ENCODE results near the gene ADAMTS14.

ADAMTS14 gene

GRCh38 chr10:70694418-70695141, 22.3 kb downstream of the ADAMTS14 start:
- H3K9me2 ChIP-seq (replicated peaks; ENCODE audit: insufficient read depth, low read length), result no peaks in the 10 kb centered on the region
- no peaks in the 10 kb centered on the region for H3K36me3 ChIP-seq (replicated peaks; ENCODE audit: insufficient read depth, low read length)

GRCh38 chr10:70695241-70696030, 23.1 kb downstream of the ADAMTS14 start:
- TF ChIP-seq CTCF (IDR thresholded peaks at IDR 0.05; ENCODE audit: low read length), result no peak
- no peak for TF ChIP-seq EZH2 (optimal IDR thresholded peaks at IDR 0.05; ENCODE audit: low read depth, low read length)
- TF ChIP-seq EZH2phosphoT487 (IDR thresholded peaks at IDR 0.05; ENCODE audit: low read length), result no peak
- H2AFZ ChIP-seq (ENCODE audit: low read length), result no peak overlapping the region
- DNase-seq, result no peak
- no peak overlapping the region for H3K9ac ChIP-seq (ENCODE audit: low read length)
- H3K4me1 ChIP-seq (ENCODE audit: low read length), result no peaks in the 10 kb centered on the region
- H3K27me3 ChIP-seq (replicated peaks; ENCODE audit: insufficient read depth, low read length), result no peaks in the 10 kb centered on the region
- no peak overlapping the region for H3K27ac ChIP-seq (ENCODE audit: low read length)
- no peaks in the 10 kb centered on the region for H3K9me2 ChIP-seq (replicated peaks; ENCODE audit: insufficient read depth, low read length)
- no peaks in the 10 kb centered on the region for H3K79me2 ChIP-seq (ENCODE audit: low read length)
- no peak overlapping the region for H3K4me3 ChIP-seq (ENCODE audit: low read length)
- no peaks in the 10 kb centered on the region for H3K9me3 ChIP-seq (replicated peaks; ENCODE audit: insufficient read depth, low read length)
- no peaks in the 10 kb centered on the region for H3K36me3 ChIP-seq (replicated peaks; ENCODE audit: insufficient read depth, low read length)
- no peak overlapping the region for H3K4me2 ChIP-seq (ENCODE audit: low read depth, low read length)
- H3F3A ChIP-seq (ENCODE audit: insufficient read depth, low read length), result no peaks in the 10 kb centered on the region; the same call in 1 of the 2 replicates
- H4K20me1 ChIP-seq (ENCODE audit: insufficient read depth, low read length), result no peaks in the 10 kb centered on the region

More at GRCh38 chr10:70694418-70695141, 22.3 kb downstream of the ADAMTS14 start:
- Histone ChIP-seq H3K4me1 (ENCODE audit: low read length) (no peaks in the 10 kb centered on the region), H3F3A (ENCODE audit: insufficient read depth, low read length) (no peaks in the 10 kb centered on the region; the same call in 1 of the 2 replicates), H3K79me2 (ENCODE audit: low read length) (no peaks in the 10 kb centered on the region), H2AFZ (ENCODE audit: low read length) (no peak overlapping the region), H3K9me3 (replicated peaks; ENCODE audit: insufficient read depth, low read length) (no peaks in the 10 kb centered on the region), H4K20me1 (ENCODE audit: insufficient read depth, low read length) (no peaks in the 10 kb centered on the region), H3K27ac (ENCODE audit: low read length) (no peak overlapping the region), H3K4me2 (ENCODE audit: low read depth, low read length) (no peak overlapping the region), H3K27me3 (replicated peaks; ENCODE audit: insufficient read depth, low read length) (no peaks in the 10 kb centered on the region), H3K9ac (ENCODE audit: low read length) (no peak overlapping the region), H3K4me3 (ENCODE audit: low read length) (no peak overlapping the region)
- TF ChIP-seq EZH2 (optimal IDR thresholded peaks at IDR 0.05; ENCODE audit: low read depth, low read length) (no peak), CTCF (IDR thresholded peaks at IDR 0.05; ENCODE audit: low read length) (no peak), EZH2phosphoT487 (IDR thresholded peaks at IDR 0.05; ENCODE audit: low read length) (no peak)
- no peak for DNase-seq

- H3K4me2 ChIP-seq (ENCODE audit: low read depth, low read length), result no peak overlapping the region
- H2AFZ ChIP-seq (ENCODE audit: low read length), result no peak overlapping the region
- no peaks in the 10 kb centered on the region for H3K9me2 ChIP-seq (replicated peaks; ENCODE audit: insufficient read depth, low read length)
- no peaks in the 10 kb centered on the region for H3K9me3 ChIP-seq (replicated peaks; ENCODE audit: insufficient read depth, low read length)
- no peak overlapping the region for H3K27ac ChIP-seq (ENCODE audit: low read length)
- no peaks in the 10 kb centered on the region for H3K27me3 ChIP-seq (replicated peaks; ENCODE audit: insufficient read depth, low read length)
- H3K4me3 ChIP-seq (ENCODE audit: low read length), result no peak overlapping the region
- DNase-seq, result no peak
- H3K36me3 ChIP-seq (replicated peaks; ENCODE audit: insufficient read depth, low read length), result no peaks in the 10 kb centered on the region
- TF ChIP-seq EZH2phosphoT487 (IDR thresholded peaks at IDR 0.05; ENCODE audit: low read length) (no peak), CTCF (IDR thresholded peaks at IDR 0.05; ENCODE audit: low read length) (no peak), EZH2 (optimal IDR thresholded peaks at IDR 0.05; ENCODE audit: low read depth, low read length) (no peak)
- H3F3A ChIP-seq (ENCODE audit: insufficient read depth, low read length), result no peaks in the 10 kb centered on the region; the same call in 1 of the 2 replicates
- no peaks in the 10 kb centered on the region for H3K79me2 ChIP-seq (ENCODE audit: low read length)
- no peaks in the 10 kb centered on the region for H3K4me1 ChIP-seq (ENCODE audit: low read length)
- H4K20me1 ChIP-seq (ENCODE audit: insufficient read depth, low read length), result no peaks in the 10 kb centered on the region
- no peak overlapping the region for H3K9ac ChIP-seq (ENCODE audit: low read length)
Observed at GRCh38 chr10:70698211-70698610, 25.9 kb downstream of the ADAMTS14 start.
